B cell (primary cell): Measurements from ENCODE around the gene CUL3. TPM values are rescaled to one million over a fixed set of nuclear protein-coding genes. Genes with fewer than 3 reads are reported as not detected.
A peak's percentile ranks its signal among the peaks of the same experiment; 100 is the strongest.

ENCODE experiments used
- ATAC-seq: fragments of 200-7000 bp; cut with Tn5 transposase; one replicate; pipeline ENCODE4 v1.10.0; 2021; ENCODE audit warnings: low read depth, mild to moderate bottlenecking, moderate number of reproducible peaks, moderate library complexity
- CTCF ChIA-PET: fragments of 350-600 bp; sonication (Branson Sonifier 250); formaldehyde crosslinking; loops from one replicate; lab custom pipeline; 2021; ENCODE audit warnings: antibody characterized with exemption, inconsistent platforms; lab: Charles Lee
- POLR2A ChIA-PET: fragments of 350-600 bp; sonication (Branson Sonifier 250); formaldehyde crosslinking; loops from one replicate; lab custom pipeline; 2021; ENCODE audit warnings: antibody characterized with exemption; lab: Charles Lee
- DNase-seq: peaks from one replicate; pipeline ENCODE4 v3.0.0; 2013
- H2AFZ ChIP-seq: 2 replicates; pipeline ENCODE4 v1.6.1; 2012; ENCODE audit warnings: mild to moderate bottlenecking, low read depth, low read length; ENCODE audit not compliant: insufficient read depth, poor library complexity, severe bottlenecking
- H3K27ac ChIP-seq, 2 donors: 1 replicate in 1 of 2; 2 replicates in 1 of 2; pipeline ENCODE4 v1.5.1; 2012 to 2013; ENCODE audit warnings: low read length in 2 of 2, mild to moderate bottlenecking in 2 of 2, moderate library complexity in 1 of 2
- H3K27me3 ChIP-seq, 4 experiments: fragments of 200-600 bp in 1 of 4; sonication (generic) in 1 of 4; replicated peaks in 1 of 4; 1 replicate in 2 of 4; 2 replicates in 2 of 4; pipeline versions ENCODE4 v1.6.1 to v1.7.0; 2013 to 2016; ENCODE audit warnings: low read length in 3 of 4, mild to moderate bottlenecking in 2 of 4, mixed read lengths in 1 of 4, moderate library complexity in 1 of 4; ENCODE audit not compliant: insufficient read depth in 4 of 4, control insufficient read depth in 3 of 4; ENCODE audit errors: control extremely low read depth in 1 of 4
- H3K36me3 ChIP-seq, 2 experiments: replicated peaks in 1 of 2; 1 replicate in 1 of 2; 2 replicates in 1 of 2; pipeline versions ENCODE4 v1.6.1 to v1.7.1; 2013; ENCODE audit warnings: low read length in 1 of 2; ENCODE audit not compliant: insufficient read depth in 2 of 2, control insufficient read depth in 1 of 2; ENCODE audit errors: control extremely low read depth in 1 of 2, extremely low read depth in 1 of 2
- H3K4me1 ChIP-seq, 2 donors: fragments of 200-600 bp in 1 of 2; sonication (generic) in 1 of 2; 1 replicate in 1 of 2; 2 replicates in 1 of 2; pipeline versions ENCODE4 v1.5.1 to v1.6.1; 2013 to 2017; ENCODE audit warnings: low read length in 2 of 2; ENCODE audit not compliant: control insufficient read depth in 2 of 2, insufficient read depth in 2 of 2
- H3K4me2 ChIP-seq: replicated peaks from 2 replicates; pipeline ENCODE3; 2012; ENCODE audit warnings: mild to moderate bottlenecking, low read depth, low read length; ENCODE audit not compliant: poor library complexity, severe bottlenecking
- H3K4me3 ChIP-seq, 5 experiments: fragments of 200-600 bp in 1 of 5; sonication (generic) in 1 of 5; 1 replicate in 3 of 5; 2 replicates in 2 of 5; pipeline versions ENCODE4 v1.5.1 to v1.7.0; 2011 to 2016; ENCODE audit warnings: low read length in 4 of 5, mild to moderate bottlenecking in 4 of 5, low read depth in 2 of 5, control low read depth in 1 of 5, moderate library complexity in 1 of 5; ENCODE audit not compliant: insufficient read depth in 1 of 5; ENCODE audit errors: control extremely low read depth in 1 of 5, extremely low read depth in 1 of 5
- H3K79me2 ChIP-seq: fragments of 200-600 bp; sonication (generic); one replicate; pipeline ENCODE4 v1.6.0; 2016; ENCODE audit warnings: low read length; ENCODE audit not compliant: control insufficient read depth, insufficient read depth
- H3K9ac ChIP-seq: fragments of 200-600 bp; sonication (generic); 2 replicates; pipeline ENCODE4 v1.6.1; 2017; ENCODE audit warnings: mild to moderate bottlenecking, low read length, moderate library complexity
- H3K9me3 ChIP-seq, 3 donors: one replicate each; pipeline versions ENCODE4 v1.6.1 to v1.7.1; 2013; ENCODE audit warnings: low read length in 2 of 3; ENCODE audit not compliant: control insufficient read depth in 2 of 3, insufficient read depth in 1 of 3; ENCODE audit errors: control extremely low read depth in 1 of 3
- H4K20me1 ChIP-seq: 2 replicates; pipeline ENCODE4 v1.6.0; 2012; ENCODE audit warnings: mild to moderate bottlenecking, low read length; ENCODE audit not compliant: insufficient read depth, control insufficient read depth, poor library complexity, severe bottlenecking
- H3K27ac Mint-ChIP-seq: one replicate; pipeline ENCODE4 v1.8.0; 2021; ENCODE audit warnings: mixed read lengths
- H3K27me3 Mint-ChIP-seq: one replicate; pipeline ENCODE4 v1.8.0; 2021; ENCODE audit warnings: mixed read lengths
- H3K4me1 Mint-ChIP-seq: one replicate; pipeline ENCODE4 v1.8.0; 2021; ENCODE audit warnings: mixed read lengths
- H3K4me3 Mint-ChIP-seq: one replicate; pipeline ENCODE4 v1.8.0; 2021; ENCODE audit warnings: mixed read lengths
- H3K9me3 Mint-ChIP-seq: one replicate; pipeline ENCODE4 v1.8.0; 2022; ENCODE audit warnings: mixed read lengths; ENCODE audit not compliant: insufficient read depth
- EZH2 ChIP-seq: IDR thresholded peaks from 2 replicates; pipeline ENCODE4 v1.6.1; 2012; ENCODE audit warnings: borderline replicate concordance, low read depth, mild to moderate bottlenecking, moderate library complexity, low read length; ENCODE audit not compliant: insufficient read depth, poor library complexity, severe bottlenecking
- WGBS: methylation state at CpG from one replicate; pipeline ENCODE4 v1.1.5; 2013; ENCODE audit warnings: missing lambda C conversion rate; ENCODE audit not compliant: insufficient coverage; 5-methylcytosine and 5-hydroxymethylcytosine counted together
- intact Hi-C: fragments of 100-400 bp; cut with micrococcal nuclease; formaldehyde crosslinking; loops from one replicate; pipeline ENCODE4 v1.10.0; 2022
- polyA plus RNA-seq: library from polyadenylated mRNA; depleted of rRNA; stranded (reverse); fragments of >200 nt; gene quantifications from 2 replicates; pipeline ENCODE4 v1.2.3, GENCODE V29; 2012
- total RNA-seq, 2 donors: library from RNA; stranded (reverse); fragments of 120-200 nt in 1 of 2; gene quantifications; 1 replicate in 1 of 2; 2 replicates in 1 of 2; pipeline versions ENCODE4 v1.2.3 to v1.2.4, GENCODE V29; 2013 to 2022
- TF ChIP-seq, protein P1 (sequence below): fragments of 200-600 bp; IDR thresholded peaks from one replicate; pipeline ENCODE4 v1.8.0; 2022; ENCODE audit warnings: antibody characterized with exemption, mild to moderate bottlenecking

CUL3 gene
- total and polyA plus RNA-seq, 2 donors (not counting 1 experiment from before 2014, with no cell fraction given): 31.1 to 138 TPM

DNA sequence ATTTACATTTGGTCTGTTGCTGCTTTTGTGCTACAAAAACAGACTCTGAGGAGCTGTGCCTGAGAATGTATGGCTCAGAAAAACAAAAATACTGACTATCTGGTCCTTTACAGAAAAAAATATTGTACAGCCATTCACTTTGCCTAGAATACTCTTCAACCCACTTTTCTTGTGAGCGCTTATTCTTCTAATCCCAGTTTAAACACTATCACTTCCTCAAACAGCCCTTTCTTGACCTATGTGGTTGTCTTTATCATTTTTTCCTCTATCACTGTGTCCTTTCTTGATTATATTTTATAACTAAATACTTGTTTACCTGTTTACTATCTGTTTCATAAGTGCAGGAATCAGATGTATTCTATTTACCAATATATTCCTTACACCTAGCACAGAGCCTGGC lies 33.5 kb downstream of the CUL3 start:
- Histone ChIP-seq H3K27ac (peak overlapping the region in 1 of 2 donors; percentile 36), H3K9me3 (peaks cover 0 to 3% (median 0%) of the 10 kb centered on the region in 3 donors), H3K4me1 (peaks cover 7 to 8% of the 10 kb centered on the region in 2 donors), H3K79me2 (peaks cover 98% of the 10 kb centered on the region), H3K27me3 (no peaks in the 10 kb centered on the region), H3K36me3 (peaks cover 10 to 12% of the 10 kb centered on the region in 2 experiments), H3K4me2 (no peak overlapping the region), H3K4me3 (no peak overlapping the region), H3K9ac (no peak overlapping the region), H2AFZ (no peak overlapping the region), H4K20me1 (peaks cover 53% of the 10 kb centered on the region)
- WGBS: no CpG with 5 or more reads among the region's 1 CpG
- ATAC-seq: no peak
- TF ChIP-seq, protein P1, sequence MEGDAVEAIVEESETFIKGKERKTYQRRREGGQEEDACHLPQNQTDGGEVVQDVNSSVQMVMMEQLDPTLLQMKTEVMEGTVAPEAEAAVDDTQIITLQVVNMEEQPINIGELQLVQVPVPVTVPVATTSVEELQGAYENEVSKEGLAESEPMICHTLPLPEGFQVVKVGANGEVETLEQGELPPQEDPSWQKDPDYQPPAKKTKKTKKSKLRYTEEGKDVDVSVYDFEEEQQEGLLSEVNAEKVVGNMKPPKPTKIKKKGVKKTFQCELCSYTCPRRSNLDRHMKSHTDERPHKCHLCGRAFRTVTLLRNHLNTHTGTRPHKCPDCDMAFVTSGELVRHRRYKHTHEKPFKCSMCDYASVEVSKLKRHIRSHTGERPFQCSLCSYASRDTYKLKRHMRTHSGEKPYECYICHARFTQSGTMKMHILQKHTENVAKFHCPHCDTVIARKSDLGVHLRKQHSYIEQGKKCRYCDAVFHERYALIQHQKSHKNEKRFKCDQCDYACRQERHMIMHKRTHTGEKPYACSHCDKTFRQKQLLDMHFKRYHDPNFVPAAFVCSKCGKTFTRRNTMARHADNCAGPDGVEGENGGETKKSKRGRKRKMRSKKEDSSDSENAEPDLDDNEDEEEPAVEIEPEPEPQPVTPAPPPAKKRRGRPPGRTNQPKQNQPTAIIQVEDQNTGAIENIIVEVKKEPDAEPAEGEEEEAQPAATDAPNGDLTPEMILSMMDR: no peak
- TF ChIP-seq EZH2: no peak
- Mint-ChIP-seq H3K4me3 (no peak overlapping the region), H3K9me3 (no peaks in the 10 kb centered on the region), H3K27me3 (no peaks in the 10 kb centered on the region), H3K4me1 (peaks cover 52% of the 10 kb centered on the region), H3K27ac (no peak overlapping the region)
- intact Hi-C loops: no loop called here
- CTCF ChIA-PET: interaction anchor here (0.8 kb wide), 2 partner anchors 10 to 27 kb away, joined by 3 to 5 read pairs; no protein-coding TSS in a partner anchor
- no peak for DNase-seq
- POLR2A ChIA-PET: no interaction called here

DNA sequence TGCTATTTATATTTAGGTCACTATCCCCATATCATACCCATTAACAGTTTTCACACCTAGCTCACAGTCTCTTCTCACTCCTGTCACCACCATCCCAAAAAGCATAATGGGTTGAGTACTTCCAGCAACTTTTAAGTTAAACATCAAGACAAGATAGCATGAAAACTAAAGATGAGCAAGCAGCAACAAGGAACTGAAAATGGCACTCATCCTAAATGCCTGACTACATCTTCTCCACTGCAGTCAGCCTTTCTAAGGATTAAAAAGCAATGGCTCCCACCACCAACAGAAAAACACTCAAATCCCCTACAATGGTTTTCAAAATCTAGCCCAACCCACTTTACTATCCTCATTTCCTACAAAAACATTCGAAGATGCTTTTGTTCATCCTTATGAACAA lies 38.2 kb downstream of the CUL3 start:
- peaks cover 36% of the 10 kb centered on the region for H4K20me1 ChIP-seq

More for the DNA sequence above, 38.2 kb downstream of the CUL3 start:
- H3K9me3 ChIP-seq: peaks cover 0 to 3% (median 0%) of the 10 kb centered on the region in 3 donors
- peak overlapping the region; percentile 4 for H3K4me2 ChIP-seq
- ATAC-seq: no peak
- H3K4me3 ChIP-seq: no peak overlapping the region
- H3K79me2 ChIP-seq: peaks cover 98% of the 10 kb centered on the region
- peak overlapping the region in 1 of 2 donors; percentile 50 for H3K27ac ChIP-seq
- Mint-ChIP-seq H3K4me3 (peak overlapping the region; percentile 13), H3K27me3 (no peaks in the 10 kb centered on the region), H3K27ac (peak overlapping the region; percentile 54), H3K9me3 (no peaks in the 10 kb centered on the region), H3K4me1 (peaks cover 50% of the 10 kb centered on the region)
- H3K9ac ChIP-seq: no peak overlapping the region
- intact Hi-C loops: loop anchor here (2.0 kb wide), 1 partner anchor 14 kb away; no protein-coding TSS in a partner anchor
- ChIA-PET CTCF (interaction anchor here (0.6 to 1.5 kb wide), 2 partner anchors 11 to 99 kb away, joined by 3 read pairs; no protein-coding TSS in a partner anchor), POLR2A (no interaction called here)
- H3K27me3 ChIP-seq: no peaks in the 10 kb centered on the region
- no peak overlapping the region for H2AFZ ChIP-seq
- peaks cover 0 to 11% of the 10 kb centered on the region in 2 experiments for H3K36me3 ChIP-seq
- H3K4me1 ChIP-seq: peaks cover 12 to 21% of the 10 kb centered on the region in 2 donors
- 100% methylated on average over 1 of the region's 1 CpG for WGBS
- TF ChIP-seq, protein P1: no peak
- TF ChIP-seq EZH2: no peak
- DNase-seq: no peak
